Measurements from ENCODE around the gene HDHD2. TPM values are rescaled to one million over a fixed set of nuclear protein-coding genes. Genes with fewer than 3 reads are reported as not detected.

HDHD2 gene
- total and polyA plus RNA-seq, 2 of the 13 experiments (the other 11 are each of a cell fraction or from before 2014, with no cell fraction given): 10.2 to 34.7 TPM

DNA sequence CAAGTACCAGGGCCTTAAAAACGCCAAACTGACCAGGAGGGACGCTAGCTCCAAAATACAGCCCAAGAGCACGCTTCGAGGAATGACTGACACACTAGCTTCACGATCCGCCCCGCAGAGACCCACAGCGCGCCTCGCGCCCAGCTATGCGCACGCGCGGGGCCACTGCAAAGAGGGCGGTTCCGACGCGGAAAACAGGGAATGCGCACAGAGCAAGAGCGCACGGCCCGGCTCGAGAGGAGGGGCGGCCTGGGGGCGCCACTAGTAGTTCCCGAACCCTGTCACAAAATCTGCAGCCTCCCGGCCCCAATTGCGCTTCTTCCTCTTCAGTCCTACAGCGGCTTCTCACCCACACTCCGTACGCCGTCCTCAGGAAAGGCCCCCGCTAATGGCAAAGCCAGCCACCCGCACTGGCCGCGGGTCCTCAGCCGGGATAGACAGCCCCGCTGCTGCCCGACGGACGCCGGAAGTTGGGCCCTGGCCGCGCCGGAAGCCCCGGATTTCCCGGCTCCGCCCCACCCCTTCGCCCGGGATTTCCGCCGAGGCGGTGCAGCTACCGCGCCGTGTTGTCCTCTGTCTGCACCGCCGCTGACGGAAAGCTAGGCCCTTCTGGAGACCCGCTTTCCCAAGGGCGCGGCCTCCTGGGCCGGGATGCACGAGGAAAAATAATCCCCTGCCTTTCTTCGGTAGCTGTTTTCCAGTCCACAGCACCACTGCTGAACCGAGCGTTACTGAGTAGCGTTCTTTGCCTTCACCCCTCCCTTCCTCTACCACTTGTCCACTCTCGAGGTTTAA, at the start of gene HDHD2 (continued):
- TF ChIP-seq, protein P1, sequence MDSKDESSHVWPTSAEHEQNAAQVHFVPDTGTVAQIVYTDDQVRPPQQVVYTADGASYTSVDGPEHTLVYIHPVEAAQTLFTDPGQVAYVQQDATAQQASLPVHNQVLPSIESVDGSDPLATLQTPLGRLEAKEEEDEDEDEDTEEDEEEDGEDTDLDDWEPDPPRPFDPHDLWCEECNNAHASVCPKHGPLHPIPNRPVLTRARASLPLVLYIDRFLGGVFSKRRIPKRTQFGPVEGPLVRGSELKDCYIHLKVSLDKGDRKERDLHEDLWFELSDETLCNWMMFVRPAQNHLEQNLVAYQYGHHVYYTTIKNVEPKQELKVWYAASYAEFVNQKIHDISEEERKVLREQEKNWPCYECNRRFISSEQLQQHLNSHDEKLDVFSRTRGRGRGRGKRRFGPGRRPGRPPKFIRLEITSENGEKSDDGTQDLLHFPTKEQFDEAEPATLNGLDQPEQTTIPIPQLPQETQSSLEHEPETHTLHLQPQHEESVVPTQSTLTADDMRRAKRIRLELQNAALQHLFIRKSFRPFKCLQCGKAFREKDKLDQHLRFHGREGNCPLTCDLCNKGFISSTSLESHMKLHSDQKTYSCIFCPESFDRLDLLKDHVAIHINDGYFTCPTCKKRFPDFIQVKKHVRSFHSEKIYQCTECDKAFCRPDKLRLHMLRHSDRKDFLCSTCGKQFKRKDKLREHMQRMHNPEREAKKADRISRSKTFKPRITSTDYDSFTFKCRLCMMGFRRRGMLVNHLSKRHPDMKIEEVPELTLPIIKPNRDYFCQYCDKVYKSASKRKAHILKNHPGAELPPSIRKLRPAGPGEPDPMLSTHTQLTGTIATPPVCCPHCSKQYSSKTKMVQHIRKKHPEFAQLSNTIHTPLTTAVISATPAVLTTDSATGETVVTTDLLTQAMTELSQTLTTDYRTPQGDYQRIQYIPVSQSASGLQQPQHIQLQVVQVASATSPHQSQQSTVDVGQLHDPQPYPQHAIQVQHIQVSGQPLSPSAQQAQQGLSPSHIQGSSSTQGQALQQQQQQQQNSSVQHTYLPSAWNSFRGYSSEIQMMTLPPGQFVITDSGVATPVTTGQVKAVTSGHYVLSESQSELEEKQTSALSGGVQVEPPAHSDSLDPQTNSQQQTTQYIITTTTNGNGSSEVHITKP (CRISPR knock-in tag; IDR thresholded peaks at IDR 0.05; ENCODE audit: low read depth): no peak
- TF ChIP-seq, protein P2, sequence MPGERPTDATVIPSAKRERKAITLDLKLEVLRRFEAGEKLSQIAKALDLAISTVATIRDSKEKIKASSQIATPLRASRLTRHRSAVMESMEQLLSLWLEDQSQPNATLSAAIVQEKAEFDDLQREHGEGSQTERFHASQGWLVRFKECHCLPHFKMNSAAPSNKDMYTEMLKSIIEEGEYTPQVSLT (CRISPR knock-in tag; IDR thresholded peaks at IDR 0.05; ENCODE audit: borderline replicate concordance, low read depth): 0 out of 2 replicates have a peak, but pooled peaks have one; percentile 17
- no peak; the same call in 1 of the 2 replicates for TF ChIP-seq ZNF260 (CRISPR knock-in tag; IDR thresholded peaks at IDR 0.05; ENCODE audit: borderline replicate concordance, low read depth)
- peak; percentile 44; the same call in 1 of the 2 replicates for TF ChIP-seq EED (CRISPR knock-in tag; IDR thresholded peaks at IDR 0.05)
- peak; percentile 63; the same call in 1 of the 2 replicates for TF ChIP-seq ZBTB43 (CRISPR knock-in tag; conservative IDR thresholded peaks at IDR 0.05)
- TF ChIP-seq MZF1 (CRISPR knock-in tag; IDR thresholded peaks at IDR 0.05; ENCODE audit: borderline replicate concordance): no peak
- TF ChIP-seq ZNF3 (CRISPR knock-in tag; IDR thresholded peaks at IDR 0.05): no peak
- peak; percentile 97 for TF ChIP-seq ZNF687 (CRISPR knock-in tag; IDR thresholded peaks at IDR 0.05)
- TF ChIP-seq AGO2 (optimal IDR thresholded peaks at IDR 0.05; ENCODE audit: low read depth, low read length): peak; percentile 92
- TF ChIP-seq, protein P3, sequence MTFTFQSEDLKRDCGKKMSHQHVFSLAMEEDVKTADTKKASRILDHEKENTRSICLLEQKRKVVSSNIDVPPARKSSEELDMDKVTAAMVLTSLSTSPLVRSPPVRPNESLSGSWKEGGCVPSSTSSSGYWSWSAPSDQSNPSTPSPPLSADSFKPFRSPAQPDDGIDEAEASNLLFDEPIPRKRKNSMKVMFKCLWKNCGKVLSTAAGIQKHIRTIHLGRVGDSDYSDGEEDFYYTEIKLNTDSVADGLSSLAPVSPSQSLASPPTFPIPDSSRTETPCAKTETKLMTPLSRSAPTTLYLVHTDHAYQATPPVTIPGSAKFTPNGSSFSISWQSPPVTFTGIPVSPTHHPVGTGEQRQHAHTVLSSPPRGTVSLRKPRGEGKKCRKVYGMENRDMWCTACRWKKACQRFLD (CRISPR knock-in tag; IDR thresholded peaks at IDR 0.05; ENCODE audit: borderline replicate concordance): no peak
- TF ChIP-seq KLF6 (CRISPR knock-in tag; IDR thresholded peaks at IDR 0.05): no peak
- TF ChIP-seq FOSL2 (CRISPR knock-in tag; IDR thresholded peaks at IDR 0.05): peak; percentile 16; the same call in 1 of the 2 replicates
- TF ChIP-seq JUNB (CRISPR knock-in tag; IDR thresholded peaks at IDR 0.05; ENCODE audit: borderline replicate concordance): no peak
